A673 (cell line): ENCODE results near the gene MVB12B.

Source experiments
- CTCF ChIP-seq: fragments of 300-800, 200-600 bp; sonication (generic); conservative IDR thresholded peaks from 2 replicates; pipeline ENCODE4 v1.5.1; 2017; ENCODE audit warnings: low read depth, mild to moderate bottlenecking, antibody characterized with exemption, low read length, moderate library complexity, mixed read lengths
- EZH2 ChIP-seq: fragments of 200-600 bp; sonication (generic); IDR thresholded peaks from 2 replicates; pipeline ENCODE4 v1.6.1; 2017; ENCODE audit warnings: borderline replicate concordance, low read depth, mild to moderate bottlenecking, mixed read lengths, antibody characterized with exemption, low read length; ENCODE audit not compliant: poor library complexity, severe bottlenecking

DNA sequence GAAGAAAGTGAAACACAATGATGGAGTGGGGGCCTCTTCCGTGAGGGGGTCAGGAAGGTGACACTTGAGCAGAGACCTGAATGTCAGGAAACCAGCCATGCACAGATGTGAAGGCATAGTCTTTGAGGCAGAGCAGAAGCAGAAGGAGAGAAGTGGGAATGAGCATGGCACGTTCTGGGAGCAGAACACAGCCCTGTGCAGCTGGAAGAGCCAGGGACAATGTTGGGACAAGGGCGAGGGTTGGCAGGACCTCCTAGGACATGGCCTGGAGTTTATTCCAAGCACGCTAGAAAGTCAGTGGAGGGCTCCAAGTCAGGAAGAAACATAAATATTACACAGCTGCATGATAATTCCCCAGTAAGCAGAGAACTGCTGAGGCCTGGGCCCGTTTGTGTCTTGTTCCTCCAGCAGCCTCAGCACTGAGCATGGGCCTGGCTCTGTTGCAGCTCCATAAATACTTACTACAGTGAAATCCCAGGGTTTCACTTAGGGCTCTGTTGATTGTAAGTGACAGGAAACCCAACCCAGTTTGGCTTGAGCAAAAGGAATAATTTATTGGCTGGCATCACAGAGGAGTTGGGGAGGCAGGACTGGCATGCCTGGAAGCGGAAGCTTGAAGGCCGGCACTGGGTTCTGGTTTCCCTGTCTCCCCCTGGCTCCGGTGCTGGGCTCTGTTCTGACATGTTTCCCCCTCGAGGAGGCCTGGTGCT lies 66.2 kb downstream of the MVB12B start:
- no peak for TF ChIP-seq CTCF
- no peak for TF ChIP-seq EZH2
